Caco-2 (cell line): ENCODE data around the gene BRDT. TPM values are rescaled to one million over a fixed set of nuclear protein-coding genes. Genes with fewer than 3 reads are reported as not detected.

ENCODE experiments used
- Bru-seq: library from RNA; stranded (reverse); fragments of 400-500 nt; gene quantifications from one replicate; lab custom pipeline; 2021; lab: Mats Ljungman, UMichigan
- BruChase-seq, 2 experiments: library from RNA; stranded (reverse); fragments of 400-500 nt; gene quantifications; one replicate each; lab custom pipeline; 2021; lab: Mats Ljungman, UMichigan
- BruUV-seq: library from RNA; stranded (reverse); fragments of 400-500 nt; replicated peaks from 2 replicates; lab custom pipeline; 2021; lab: Mats Ljungman, UMichigan
- CTCF ChIA-PET: fragments of 300-600 bp; sonication (Branson Sonifier 250); formaldehyde crosslinking; loops from one replicate; lab custom pipeline; 2022; ENCODE audit warnings: antibody characterized with exemption; lab: Charles Lee
- POLR2A ChIA-PET: fragments of 300-600 bp; sonication (Branson Sonifier 250); formaldehyde crosslinking; loops from one replicate; lab custom pipeline; 2022; ENCODE audit warnings: antibody characterized with exemption; lab: Charles Lee
- DNase-seq, 2 experiments: peaks; one replicate each; pipeline versions ENCODE4 v3.0.0 to v3.0.0-alpha.2; 2020 to 2022
- H3K27me3 ChIP-seq: replicated peaks from 2 replicates; pipeline ENCODE4 v1.6.0; 2011; ENCODE audit warnings: low read length; ENCODE audit not compliant: control insufficient read depth, insufficient read depth
- H3K36me3 ChIP-seq: 2 replicates; pipeline ENCODE4 v1.5.1; 2011; ENCODE audit warnings: low read length; ENCODE audit not compliant: control insufficient read depth, insufficient read depth
- H3K4me1 ChIP-seq: fragments of 250-450 bp; sonication (Bioruptor Pico); 2 replicates; pipeline ENCODE4 v1.5.1; 2020; ENCODE audit warnings: mild to moderate bottlenecking
- H3K4me3 ChIP-seq: 2 replicates; pipeline ENCODE4 v1.5.1; 2011; ENCODE audit warnings: low read depth, mild to moderate bottlenecking, control low read depth, low read length
- H3K9me3 ChIP-seq: fragments of 250-450 bp; sonication (Bioruptor Pico); 2 replicates; pipeline ENCODE4 v1.5.1; 2020; ENCODE audit warnings: mild to moderate bottlenecking, moderate library complexity
- H3K27ac Mint-ChIP-seq: one replicate; pipeline ENCODE4 v1.8.0; 2022; ENCODE audit warnings: mixed read lengths; ENCODE audit not compliant: unreplicated experiment
- H3K27me3 Mint-ChIP-seq: one replicate; pipeline ENCODE4 v1.8.0; 2022; ENCODE audit warnings: mixed read lengths; ENCODE audit not compliant: insufficient read depth, unreplicated experiment
- H3K36me3 Mint-ChIP-seq: one replicate; pipeline ENCODE4 v1.8.0; 2022; ENCODE audit warnings: mild to moderate bottlenecking, mixed read lengths; ENCODE audit not compliant: insufficient read depth, unreplicated experiment
- H3K4me1 Mint-ChIP-seq: one replicate; pipeline ENCODE4 v1.8.0; 2022; ENCODE audit warnings: low read depth, mixed read lengths; ENCODE audit not compliant: unreplicated experiment
- H3K4me3 Mint-ChIP-seq: one replicate; pipeline ENCODE4 v1.8.0; 2022; ENCODE audit warnings: mild to moderate bottlenecking, moderate library complexity, mixed read lengths; ENCODE audit not compliant: unreplicated experiment
- H3K9me3 Mint-ChIP-seq: one replicate; pipeline ENCODE4 v1.8.0; 2022; ENCODE audit warnings: mixed read lengths; ENCODE audit not compliant: unreplicated experiment
- intact Hi-C: fragments of 100-400 bp; cut with micrococcal nuclease; formaldehyde crosslinking; loops from one replicate; pipeline ENCODE4 v1.10.0; 2022; ENCODE audit not compliant: unreplicated experiment
- long read RNA-seq: library from polyadenylated mRNA; stranded (forward); transcript quantifications from one replicate; pipeline ENCODE4 v2.0.0, GENCODE V29; 2022
- total RNA-seq: library from RNA; stranded (reverse); gene quantifications from 2 replicates; pipeline ENCODE4 v1.2.3, GENCODE V29; 2022
- TF ChIP-seq, protein P1 (sequence below), 2 experiments: fragments of 200-600 bp in 1 of 2; IDR thresholded peaks; 1 replicate in 1 of 2; 2 replicates in 1 of 2; pipeline versions ENCODE4 v1.5.1 to v1.8.0; 2011 to 2022; ENCODE audit warnings: antibody characterized with exemption in 1 of 2, control low read depth in 1 of 2, inconsistent platforms in 1 of 2, low read depth in 1 of 2, low read length in 1 of 2, mild to moderate bottlenecking in 1 of 2, moderate library complexity in 1 of 2; ENCODE audit not compliant: insufficient read depth in 1 of 2, severe bottlenecking in 1 of 2, unreplicated experiment in 1 of 2

Gene BRDT
- total RNA-seq (not detected in 2 replicates), Bru-seq, nascent RNA (not detected), BruChase-seq, experiment 1, labeled RNA remaining after a 2-hour chase (percentile 1 among the genes with signal in this experiment), BruChase-seq, experiment 2, labeled RNA remaining after a 6-hour chase (percentile 3 among the genes with signal in this experiment)
- long read RNA-seq: 0 reads

DNA sequence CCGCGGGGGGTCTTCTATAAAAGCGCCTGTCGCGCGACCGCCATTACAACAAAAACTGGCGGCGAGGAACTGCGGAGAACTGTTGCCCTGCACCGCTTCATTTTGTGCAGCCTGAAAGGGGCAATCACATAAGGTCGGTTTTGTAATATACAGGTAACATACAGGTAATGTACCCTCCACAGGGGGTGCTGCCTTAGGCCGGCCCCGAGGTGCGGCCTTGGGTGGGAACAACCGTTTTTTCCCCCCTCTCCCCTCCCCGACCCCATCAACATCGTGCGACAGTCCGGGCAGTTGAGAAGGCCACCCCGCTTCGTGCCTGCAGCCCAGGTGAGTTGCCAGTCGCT lies at the start of gene BRDT:
Gene BRDT (plus strand): TSS at position 46 of the 344 bp plus-strand sequence. CDS start 13,354 bp downstream, outside the sequence.
- Mint-ChIP-seq H3K36me3 (no peaks in the 10 kb centered on the region), H3K4me3 (no peak within 1 kb of the TSS), H3K27ac (no peak within 1 kb of the TSS), H3K9me3 (no peaks in the 10 kb centered on the region), H3K27me3 (no peaks in the 10 kb centered on the region), H3K4me1 (no peaks in the 10 kb centered on the region)
- no TSS peak for BruUV-seq
- Histone ChIP-seq H3K4me3 (no peak within 1 kb of the TSS), H3K36me3 (no peaks in the 10 kb centered on the region), H3K9me3 (no peaks in the 10 kb centered on the region), H3K4me1 (no peaks in the 10 kb centered on the region), H3K27me3 (no peaks in the 10 kb centered on the region)
- ChIA-PET CTCF (no interaction called here), POLR2A (no interaction called here)
- intact Hi-C loops: no loop called here
- DNase-seq: no peak
- TF ChIP-seq, protein P1, sequence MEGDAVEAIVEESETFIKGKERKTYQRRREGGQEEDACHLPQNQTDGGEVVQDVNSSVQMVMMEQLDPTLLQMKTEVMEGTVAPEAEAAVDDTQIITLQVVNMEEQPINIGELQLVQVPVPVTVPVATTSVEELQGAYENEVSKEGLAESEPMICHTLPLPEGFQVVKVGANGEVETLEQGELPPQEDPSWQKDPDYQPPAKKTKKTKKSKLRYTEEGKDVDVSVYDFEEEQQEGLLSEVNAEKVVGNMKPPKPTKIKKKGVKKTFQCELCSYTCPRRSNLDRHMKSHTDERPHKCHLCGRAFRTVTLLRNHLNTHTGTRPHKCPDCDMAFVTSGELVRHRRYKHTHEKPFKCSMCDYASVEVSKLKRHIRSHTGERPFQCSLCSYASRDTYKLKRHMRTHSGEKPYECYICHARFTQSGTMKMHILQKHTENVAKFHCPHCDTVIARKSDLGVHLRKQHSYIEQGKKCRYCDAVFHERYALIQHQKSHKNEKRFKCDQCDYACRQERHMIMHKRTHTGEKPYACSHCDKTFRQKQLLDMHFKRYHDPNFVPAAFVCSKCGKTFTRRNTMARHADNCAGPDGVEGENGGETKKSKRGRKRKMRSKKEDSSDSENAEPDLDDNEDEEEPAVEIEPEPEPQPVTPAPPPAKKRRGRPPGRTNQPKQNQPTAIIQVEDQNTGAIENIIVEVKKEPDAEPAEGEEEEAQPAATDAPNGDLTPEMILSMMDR (IDR thresholded peaks at IDR 0.05; ENCODE audit: insufficient read depth in 1 of 2, low read depth in 1 of 2, low read length in 1 of 2, severe bottlenecking in 1 of 2, unreplicated experiment in 1 of 2): no peak

DNA sequence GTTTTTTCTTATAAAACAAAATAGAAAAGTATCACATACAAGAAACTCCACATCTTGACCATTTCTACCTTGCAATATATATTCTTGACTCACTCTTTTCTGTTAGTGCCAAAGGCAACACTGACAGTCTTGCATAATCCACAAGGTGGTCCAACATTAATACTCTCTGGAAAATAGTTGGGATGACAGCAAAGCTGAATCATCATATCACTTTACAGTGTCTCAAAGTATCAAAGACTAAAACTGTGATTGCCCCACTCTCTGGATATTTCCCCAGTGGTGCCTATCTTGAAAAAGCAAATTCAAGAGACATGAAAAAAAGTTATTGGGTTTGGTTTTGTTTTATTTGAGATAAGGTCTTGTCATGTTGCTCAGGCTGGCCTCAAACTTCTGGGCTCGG lies 48.6 kb upstream of the BRDT start:
- Mint-ChIP-seq H3K4me1 (no peaks in the 10 kb centered on the region), H3K4me3 (no peak overlapping the region), H3K27me3 (no peaks in the 10 kb centered on the region), H3K27ac (no peak overlapping the region), H3K9me3 (no peaks in the 10 kb centered on the region), H3K36me3 (no peaks in the 10 kb centered on the region)
- intact Hi-C loops: no loop called here
- POLR2A ChIA-PET: no interaction called here
- H3K4me1 ChIP-seq: no peaks in the 10 kb centered on the region
- TF ChIP-seq, protein P1 (IDR thresholded peaks at IDR 0.05; ENCODE audit: insufficient read depth in 1 of 2, low read depth in 1 of 2, low read length in 1 of 2, severe bottlenecking in 1 of 2, unreplicated experiment in 1 of 2): no peak
- H3K36me3 ChIP-seq: no peaks in the 10 kb centered on the region
- H3K27me3 ChIP-seq: no peaks in the 10 kb centered on the region
- H3K4me3 ChIP-seq: no peak overlapping the region
- no peak for DNase-seq
- no TSS peak for BruUV-seq
- CTCF ChIA-PET: no interaction called here
- no peaks in the 10 kb centered on the region for H3K9me3 ChIP-seq

DNA sequence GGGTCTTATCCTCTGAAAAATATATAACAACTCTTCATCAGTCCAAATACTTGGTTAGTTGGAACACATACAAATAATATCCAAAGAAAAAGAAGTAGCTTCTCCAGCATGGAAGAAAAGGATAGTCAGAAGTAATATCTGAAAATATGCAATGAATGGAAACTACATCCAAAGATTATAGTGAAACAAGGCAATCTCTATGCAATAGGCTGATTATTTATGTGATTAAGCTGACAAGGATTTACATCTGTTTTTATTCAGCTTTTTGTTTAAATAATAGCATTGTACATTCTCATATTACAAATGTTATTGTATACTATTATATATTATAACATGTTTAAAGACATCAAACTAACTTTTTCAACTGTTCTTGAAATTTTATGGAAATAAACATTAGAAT lies 48.0 kb upstream of the BRDT start:
- Mint-ChIP-seq H3K27ac (no peak overlapping the region), H3K4me3 (no peak overlapping the region), H3K4me1 (no peaks in the 10 kb centered on the region), H3K27me3 (no peaks in the 10 kb centered on the region), H3K9me3 (no peaks in the 10 kb centered on the region), H3K36me3 (no peaks in the 10 kb centered on the region)
- no peaks in the 10 kb centered on the region for H3K9me3 ChIP-seq
- intact Hi-C loops: no loop called here
- H3K4me3 ChIP-seq: no peak overlapping the region
- TF ChIP-seq, protein P1 (IDR thresholded peaks at IDR 0.05; ENCODE audit: insufficient read depth in 1 of 2, low read depth in 1 of 2, low read length in 1 of 2, severe bottlenecking in 1 of 2, unreplicated experiment in 1 of 2): no peak
- POLR2A ChIA-PET: no interaction called here
- no TSS peak for BruUV-seq
- CTCF ChIA-PET: interaction anchor here (0.7 kb wide), 1 partner anchor 16 kb away, joined by 3 read pairs; no protein-coding TSS in a partner anchor
- H3K36me3 ChIP-seq: no peaks in the 10 kb centered on the region
- H3K4me1 ChIP-seq: no peaks in the 10 kb centered on the region
- H3K27me3 ChIP-seq: no peaks in the 10 kb centered on the region
- DNase-seq: no peak
